ENCODE measurements around the gene FAM83F.

GRCh38 chr22:40043081-40043480 is 48.3 kb downstream of the FAM83F start:
- TF ChIP-seq ARNTL (CRISPR knock-in tag; IDR thresholded peaks at IDR 0.05; ENCODE audit: borderline replicate concordance, low read depth): no peak
- no peak for TF ChIP-seq ZFP3 (CRISPR knock-in tag; IDR thresholded peaks at IDR 0.05)
- TF ChIP-seq ZNF565 (CRISPR knock-in tag; conservative IDR thresholded peaks at IDR 0.05; ENCODE audit: low read depth): no peak
- no peak for TF ChIP-seq RARB (CRISPR knock-in tag; IDR thresholded peaks at IDR 0.05)
